Heart left ventricle (tissue), 13 donors: Measurements from ENCODE around the gene TRIM29.

Experiments
- CTCF ChIP-seq, 12 donors: fragments of 200-600 bp; sonication (generic) in 4 of 12; IDR thresholded peaks; one replicate each; pipeline versions ENCODE4 v1.5.0 to v1.8.0; 2018 to 2022; ENCODE audit warnings: antibody characterized with exemption in 12 of 12, mild to moderate bottlenecking in 5 of 12
- POLR2A ChIP-seq, 2 donors: fragments of 450-650 bp; IDR thresholded peaks; one replicate each; pipeline ENCODE4 v1.6.1; 2017; ENCODE audit warnings: antibody characterized with exemption in 2 of 2, mild to moderate bottlenecking in 2 of 2, moderate library complexity in 2 of 2
- donor health status: ischemic (EF 13 %, LVEDD 7.1; RV severe dilation, severe dysfunction).
- donor health status: DM: no; HTN: yes; CAD: no.
- donor health status: DM: no; HTN: no; CAD: no.
- donor health status: ischemic (EF 25% LVEDD 6.9; RV normal size, moderate dysfunction).
- donor health status: ischemic (EF 25% LVEDD 5.7; RV mildly dilated, moderate dysfunction).
- donor health status: ischemic (EF 35%, LVEDD 5.7; RV mildly dilated, moderate dysfunction).
- donor health status: nonischemic (EF 11% LVEDD 7.7; RV severe dilation, severe dysfunction).
- donor health status: DM: yes; HTN: yes; CAD: no.
- donor health status: PGD.
- donor health status: ischemic (EF 29% LVEDD 5.4; RV normal size, mild dysfunction).
- donor health status: nonischemic (EF 23%, LVEDD 6.1; RV moderate dilation, normal function).

GRCh38 chr11:120107692-120108091, 30.2 kb downstream of the TRIM29 start:
- TF ChIP-seq CTCF (IDR thresholded peaks at IDR 0.05) (no peak), POLR2A (IDR thresholded peaks at IDR 0.05) (no peak)
